ENCODE data around the gene CFAP119. TPM values are rescaled to one million over a fixed set of nuclear protein-coding genes. Genes with fewer than 3 reads are reported as not detected.

CFAP119 gene
- total and polyA plus RNA-seq, 9 of the 15 experiments (the other 6 are each of a cell fraction or from before 2014, with no cell fraction given) = 5.5 to 33.7 (median 9.6) TPM

DNA sequence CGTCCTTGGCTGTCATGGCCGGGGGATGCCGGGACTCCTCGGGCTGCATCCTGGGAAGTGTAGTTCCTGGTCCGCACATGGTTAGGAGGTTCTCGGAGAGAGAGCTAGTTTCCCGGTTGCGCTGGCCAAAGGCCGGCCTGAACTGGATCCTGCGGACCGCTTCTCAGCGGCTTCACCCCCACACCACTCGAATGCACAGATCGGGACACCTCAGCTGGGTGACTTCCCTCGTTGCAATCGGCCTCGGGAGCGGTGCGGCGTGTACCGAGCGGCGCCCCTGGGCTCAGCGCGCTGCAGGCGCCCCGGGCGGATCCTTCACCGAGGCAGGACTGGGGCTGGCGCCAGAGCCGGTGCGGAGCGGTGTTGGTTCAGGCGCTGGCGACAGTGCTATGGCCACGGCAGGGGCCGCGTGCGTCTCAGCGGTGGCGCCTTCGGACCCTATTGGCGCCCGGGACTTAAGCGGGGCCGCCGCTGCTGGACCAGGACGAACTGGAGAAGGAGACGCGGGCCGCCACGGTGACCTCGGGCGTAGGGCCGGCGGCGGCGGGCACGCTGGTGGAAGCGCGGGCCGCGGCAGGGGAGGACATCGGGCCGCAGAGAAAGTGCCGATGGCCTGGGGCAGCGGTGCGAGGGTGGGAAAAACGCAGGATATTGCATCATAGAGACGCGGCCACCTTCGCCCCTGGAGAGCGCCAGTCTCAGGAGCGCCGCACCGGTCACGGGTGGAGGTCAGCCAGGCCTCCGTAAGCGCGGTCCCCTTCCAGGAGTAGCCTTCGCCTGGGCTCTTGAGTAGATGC lies 13.7 kb upstream of the CFAP119 start (continued):
- no peak for TF ChIP-seq RFX1 (IDR thresholded peaks at IDR 0.05)
- TF ChIP-seq FOXP1 (CRISPR knock-in tag; IDR thresholded peaks at IDR 0.05) = no peak
- peak; percentile 60; the same call in 1 of the 2 replicates for TF ChIP-seq ZNF764 (CRISPR knock-in tag; IDR thresholded peaks at IDR 0.05; ENCODE audit: low read depth)
- no peak for TF ChIP-seq PHB2 (IDR thresholded peaks at IDR 0.05; ENCODE audit: low read depth)
- TF ChIP-seq, protein P1, sequence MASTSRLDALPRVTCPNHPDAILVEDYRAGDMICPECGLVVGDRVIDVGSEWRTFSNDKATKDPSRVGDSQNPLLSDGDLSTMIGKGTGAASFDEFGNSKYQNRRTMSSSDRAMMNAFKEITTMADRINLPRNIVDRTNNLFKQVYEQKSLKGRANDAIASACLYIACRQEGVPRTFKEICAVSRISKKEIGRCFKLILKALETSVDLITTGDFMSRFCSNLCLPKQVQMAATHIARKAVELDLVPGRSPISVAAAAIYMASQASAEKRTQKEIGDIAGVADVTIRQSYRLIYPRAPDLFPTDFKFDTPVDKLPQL (IDR thresholded peaks at IDR 0.05; ENCODE audit: extremely low read depth, insufficient read length) = peak; percentile 16
- TF ChIP-seq NCOA2 (IDR thresholded peaks at IDR 0.05; ENCODE audit: partially characterized antibody in 2 of 2) = no peak
- no peak for TF ChIP-seq PYGO2 (tag; IDR thresholded peaks at IDR 0.05)
- TF ChIP-seq, protein P2, sequence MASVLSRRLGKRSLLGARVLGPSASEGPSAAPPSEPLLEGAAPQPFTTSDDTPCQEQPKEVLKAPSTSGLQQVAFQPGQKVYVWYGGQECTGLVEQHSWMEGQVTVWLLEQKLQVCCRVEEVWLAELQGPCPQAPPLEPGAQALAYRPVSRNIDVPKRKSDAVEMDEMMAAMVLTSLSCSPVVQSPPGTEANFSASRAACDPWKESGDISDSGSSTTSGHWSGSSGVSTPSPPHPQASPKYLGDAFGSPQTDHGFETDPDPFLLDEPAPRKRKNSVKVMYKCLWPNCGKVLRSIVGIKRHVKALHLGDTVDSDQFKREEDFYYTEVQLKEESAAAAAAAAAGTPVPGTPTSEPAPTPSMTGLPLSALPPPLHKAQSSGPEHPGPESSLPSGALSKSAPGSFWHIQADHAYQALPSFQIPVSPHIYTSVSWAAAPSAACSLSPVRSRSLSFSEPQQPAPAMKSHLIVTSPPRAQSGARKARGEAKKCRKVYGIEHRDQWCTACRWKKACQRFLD (CRISPR knock-in tag; IDR thresholded peaks at IDR 0.05) = no peak
- no peak for TF ChIP-seq YBX1 (IDR thresholded peaks at IDR 0.05)
- TF ChIP-seq CBX3 (IDR thresholded peaks at IDR 0.05; ENCODE audit: borderline replicate concordance in 1 of 2, low read length in 2 of 2) = no peak; a peak in 1 of 3 replicates
- TF ChIP-seq, protein P3, sequence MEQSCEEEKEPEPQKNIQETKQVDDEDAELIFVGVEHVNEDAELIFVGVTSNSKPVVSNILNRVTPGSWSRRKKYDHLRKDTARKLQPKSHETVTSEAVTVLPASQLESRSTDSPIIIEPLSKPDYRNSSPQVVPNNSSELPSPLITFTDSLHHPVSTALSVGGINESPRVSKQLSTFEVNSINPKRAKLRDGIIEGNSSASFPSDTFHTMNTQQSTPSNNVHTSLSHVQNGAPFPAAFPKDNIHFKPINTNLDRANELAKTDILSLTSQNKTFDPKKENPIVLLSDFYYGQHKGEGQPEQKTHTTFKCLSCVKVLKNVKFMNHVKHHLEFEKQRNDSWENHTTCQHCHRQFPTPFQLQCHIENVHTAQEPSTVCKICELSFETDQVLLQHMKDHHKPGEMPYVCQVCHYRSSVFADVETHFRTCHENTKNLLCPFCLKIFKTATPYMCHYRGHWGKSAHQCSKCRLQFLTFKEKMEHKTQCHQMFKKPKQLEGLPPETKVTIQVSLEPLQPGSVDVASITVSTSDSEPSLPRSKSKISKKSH (CRISPR knock-in tag; IDR thresholded peaks at IDR 0.05) = peak; percentile 20; the same call in 1 of the 2 replicates
- TF ChIP-seq, protein P4, sequence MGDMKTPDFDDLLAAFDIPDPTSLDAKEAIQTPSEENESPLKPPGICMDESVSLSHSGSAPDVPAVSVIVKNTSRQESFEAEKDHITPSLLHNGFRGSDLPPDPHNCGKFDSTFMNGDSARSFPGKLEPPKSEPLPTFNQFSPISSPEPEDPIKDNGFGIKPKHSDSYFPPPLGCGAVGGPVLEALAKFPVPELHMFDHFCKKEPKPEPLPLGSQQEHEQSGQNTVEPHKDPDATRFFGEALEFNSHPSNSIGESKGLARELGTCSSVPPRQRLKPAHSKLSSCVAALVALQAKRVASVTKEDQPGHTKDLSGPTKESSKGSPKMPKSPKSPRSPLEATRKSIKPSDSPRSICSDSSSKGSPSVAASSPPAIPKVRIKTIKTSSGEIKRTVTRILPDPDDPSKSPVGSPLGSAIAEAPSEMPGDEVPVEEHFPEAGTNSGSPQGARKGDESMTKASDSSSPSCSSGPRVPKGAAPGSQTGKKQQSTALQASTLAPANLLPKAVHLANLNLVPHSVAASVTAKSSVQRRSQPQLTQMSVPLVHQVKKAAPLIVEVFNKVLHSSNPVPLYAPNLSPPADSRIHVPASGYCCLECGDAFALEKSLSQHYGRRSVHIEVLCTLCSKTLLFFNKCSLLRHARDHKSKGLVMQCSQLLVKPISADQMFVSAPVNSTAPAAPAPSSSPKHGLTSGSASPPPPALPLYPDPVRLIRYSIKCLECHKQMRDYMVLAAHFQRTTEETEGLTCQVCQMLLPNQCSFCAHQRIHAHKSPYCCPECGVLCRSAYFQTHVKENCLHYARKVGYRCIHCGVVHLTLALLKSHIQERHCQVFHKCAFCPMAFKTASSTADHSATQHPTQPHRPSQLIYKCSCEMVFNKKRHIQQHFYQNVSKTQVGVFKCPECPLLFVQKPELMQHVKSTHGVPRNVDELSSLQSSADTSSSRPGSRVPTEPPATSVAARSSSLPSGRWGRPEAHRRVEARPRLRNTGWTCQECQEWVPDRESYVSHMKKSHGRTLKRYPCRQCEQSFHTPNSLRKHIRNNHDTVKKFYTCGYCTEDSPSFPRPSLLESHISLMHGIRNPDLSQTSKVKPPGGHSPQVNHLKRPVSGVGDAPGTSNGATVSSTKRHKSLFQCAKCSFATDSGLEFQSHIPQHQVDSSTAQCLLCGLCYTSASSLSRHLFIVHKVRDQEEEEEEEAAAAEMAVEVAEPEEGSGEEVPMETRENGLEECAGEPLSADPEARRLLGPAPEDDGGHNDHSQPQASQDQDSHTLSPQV (IDR thresholded peaks at IDR 0.05) = peak; percentile 65
- no peak for TF ChIP-seq HNRNPH1 (optimal IDR thresholded peaks at IDR 0.05; ENCODE audit: low read depth, low read length)
- TF ChIP-seq YY1 (IDR thresholded peaks at IDR 0.05; ENCODE audit: borderline replicate concordance in 1 of 3, control insufficient read depth in 1 of 3, extremely low read depth in 1 of 3, insufficient read depth in 3 of 3, insufficient read length in 1 of 3, insufficient replicate concordance in 2 of 3, low read depth in 1 of 3, low read length in 2 of 3) = peak; percentile 60 to 92 (median 90)
- peak; percentile 60; the same call in 1 of the 2 replicates for TF ChIP-seq ZNF57 (CRISPR knock-in tag; IDR thresholded peaks at IDR 0.05)
- TF ChIP-seq, protein P5, sequence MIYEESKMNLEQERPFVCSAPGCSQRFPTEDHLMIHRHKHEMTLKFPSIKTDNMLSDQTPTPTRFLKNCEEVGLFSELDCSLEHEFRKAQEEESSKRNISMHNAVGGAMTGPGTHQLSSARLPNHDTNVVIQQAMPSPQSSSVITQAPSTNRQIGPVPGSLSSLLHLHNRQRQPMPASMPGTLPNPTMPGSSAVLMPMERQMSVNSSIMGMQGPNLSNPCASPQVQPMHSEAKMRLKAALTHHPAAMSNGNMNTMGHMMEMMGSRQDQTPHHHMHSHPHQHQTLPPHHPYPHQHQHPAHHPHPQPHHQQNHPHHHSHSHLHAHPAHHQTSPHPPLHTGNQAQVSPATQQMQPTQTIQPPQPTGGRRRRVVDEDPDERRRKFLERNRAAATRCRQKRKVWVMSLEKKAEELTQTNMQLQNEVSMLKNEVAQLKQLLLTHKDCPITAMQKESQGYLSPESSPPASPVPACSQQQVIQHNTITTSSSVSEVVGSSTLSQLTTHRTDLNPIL (CRISPR knock-in tag; IDR thresholded peaks at IDR 0.05) = no peak; the same call in 1 of the 2 replicates
- TF ChIP-seq ELF4 (CRISPR knock-in tag; IDR thresholded peaks at IDR 0.05) = peak; percentile 19; the same call in 1 of the 2 replicates

All from K562 (cell line).